Stimulated activated naive CD8-positive, alpha-beta T cell treated with anti-CD3 and anti-CD28 coated beads, Interleukin-15, Interleukin-2, amounts not matched to agents 100 ng/mL and 50 ng/mL, for 24 hours (primary cell): ENCODE data around the gene RPL31.
A peak's percentile ranks its signal among the peaks of the same experiment; 100 is the strongest.

Experiments used
- H3K27ac Mint-ChIP-seq: one replicate; pipeline ENCODE4 v1.8.0; 2021; ENCODE audit warnings: mild to moderate bottlenecking, mixed read lengths
- H3K27me3 Mint-ChIP-seq: one replicate; pipeline ENCODE4 v1.8.0; 2021; ENCODE audit warnings: mixed read lengths
- H3K36me3 Mint-ChIP-seq: one replicate; pipeline ENCODE4 v1.8.0; 2021; ENCODE audit warnings: low read depth, mixed read lengths
- H3K4me1 Mint-ChIP-seq: one replicate; pipeline ENCODE4 v1.8.0; 2021; ENCODE audit warnings: low read depth, mixed read lengths
- H3K4me3 Mint-ChIP-seq: one replicate; pipeline ENCODE4 v1.8.0; 2021; ENCODE audit warnings: mild to moderate bottlenecking, mixed read lengths
- H3K9me3 Mint-ChIP-seq: one replicate; pipeline ENCODE4 v1.8.0; 2021; ENCODE audit warnings: mixed read lengths

The RPL31 gene

GRCh38 chr2:100998235-100998573 lies 3.9 kb upstream of the RPL31 start:
- H3K27ac Mint-ChIP-seq = no peak overlapping the region
- H3K27me3 Mint-ChIP-seq = no peaks in the 10 kb centered on the region
- H3K4me1 Mint-ChIP-seq = peaks cover 14% of the 10 kb centered on the region
- H3K4me3 Mint-ChIP-seq = no peak overlapping the region
- H3K36me3 Mint-ChIP-seq = peaks cover 17% of the 10 kb centered on the region
- no peaks in the 10 kb centered on the region for H3K9me3 Mint-ChIP-seq

GRCh38 chr2:100999995-101000394 lies 2.1 kb upstream of the RPL31 start:
- H3K27me3 Mint-ChIP-seq = no peaks in the 10 kb centered on the region
- no peak overlapping the region for H3K4me3 Mint-ChIP-seq
- H3K27ac Mint-ChIP-seq = no peak overlapping the region
- peaks cover 32% of the 10 kb centered on the region for H3K4me1 Mint-ChIP-seq
- peaks cover 35% of the 10 kb centered on the region for H3K36me3 Mint-ChIP-seq
- H3K9me3 Mint-ChIP-seq = no peaks in the 10 kb centered on the region

GRCh38 chr2:101002562-101003277 lies 631 bp downstream of the RPL31 start:
- Mint-ChIP-seq H3K4me3 (peak overlapping the region; percentile 96), H3K27ac (peak overlapping the region; percentile 98), H3K9me3 (no peaks in the 10 kb centered on the region), H3K27me3 (no peaks in the 10 kb centered on the region), H3K4me1 (peaks cover 59% of the 10 kb centered on the region), H3K36me3 (peaks cover 62% of the 10 kb centered on the region)

- H3K27ac Mint-ChIP-seq = peak overlapping the region; percentile 98
These were observed 1.2 kb downstream of the RPL31 start for GRCh38 chr2:101003278-101003775.

GRCh38 chr2:101004620-101005325 lies 2.7 kb downstream of the RPL31 start:
- Mint-ChIP-seq H3K9me3 (no peaks in the 10 kb centered on the region), H3K27ac (peak overlapping the region; percentile 98), H3K4me1 (peaks cover 70% of the 10 kb centered on the region), H3K4me3 (peak overlapping the region; percentile 96), H3K36me3 (peaks cover 75% of the 10 kb centered on the region), H3K27me3 (no peaks in the 10 kb centered on the region)

More at GRCh38 chr2:101003278-101003775, 1.2 kb downstream of the RPL31 start:
- H3K27me3 Mint-ChIP-seq = no peaks in the 10 kb centered on the region
- peak overlapping the region; percentile 96 for H3K4me3 Mint-ChIP-seq
- no peaks in the 10 kb centered on the region for H3K9me3 Mint-ChIP-seq
- peaks cover 65% of the 10 kb centered on the region for H3K4me1 Mint-ChIP-seq
- H3K36me3 Mint-ChIP-seq = peaks cover 68% of the 10 kb centered on the region

GRCh38 chr2:101006065-101006715 lies 4.1 kb downstream of the RPL31 start:
- Mint-ChIP-seq H3K36me3 (peaks cover 85% of the 10 kb centered on the region), H3K4me1 (peaks cover 67% of the 10 kb centered on the region), H3K27me3 (no peaks in the 10 kb centered on the region), H3K4me3 (peak overlapping the region; percentile 96), H3K27ac (peak overlapping the region; percentile 98), H3K9me3 (no peaks in the 10 kb centered on the region)

GRCh38 chr2:101007415-101008345 lies 5.6 kb downstream of the RPL31 start:
- Mint-ChIP-seq H3K4me3 (peak overlapping the region; percentile 50), H3K27ac (peak overlapping the region; percentile 74), H3K4me1 (peaks cover 64% of the 10 kb centered on the region), H3K9me3 (no peaks in the 10 kb centered on the region), H3K36me3 (peaks cover 81% of the 10 kb centered on the region), H3K27me3 (no peaks in the 10 kb centered on the region)

- peaks cover 36% of the 10 kb centered on the region for H3K4me1 Mint-ChIP-seq
- H3K4me3 Mint-ChIP-seq = no peak overlapping the region
- H3K27ac Mint-ChIP-seq = peak overlapping the region; percentile 49
- no peaks in the 10 kb centered on the region for H3K9me3 Mint-ChIP-seq
- H3K36me3 Mint-ChIP-seq = peaks cover 70% of the 10 kb centered on the region
- H3K27me3 Mint-ChIP-seq = no peaks in the 10 kb centered on the region
These were observed 9.1 kb downstream of the RPL31 start for GRCh38 chr2:101011152-101011551.

- Mint-ChIP-seq H3K4me1 (peaks cover 26% of the 10 kb centered on the region), H3K36me3 (peaks cover 59% of the 10 kb centered on the region), H3K4me3 (no peak overlapping the region), H3K9me3 (no peaks in the 10 kb centered on the region), H3K27me3 (no peaks in the 10 kb centered on the region), H3K27ac (peak overlapping the region; percentile 51)
These were observed 10.1 kb downstream of the RPL31 start for GRCh38 chr2:101012054-101012705.

GRCh38 chr2:101012706-101013181 lies 10.7 kb downstream of the RPL31 start:
- Mint-ChIP-seq H3K9me3 (no peaks in the 10 kb centered on the region), H3K27ac (peak overlapping the region; percentile 1), H3K36me3 (peaks cover 54% of the 10 kb centered on the region), H3K4me3 (no peak overlapping the region), H3K27me3 (no peaks in the 10 kb centered on the region), H3K4me1 (peaks cover 20% of the 10 kb centered on the region)

- Mint-ChIP-seq H3K9me3 (no peaks in the 10 kb centered on the region), H3K4me3 (no peak overlapping the region), H3K4me1 (peaks cover 10% of the 10 kb centered on the region), H3K27me3 (no peaks in the 10 kb centered on the region), H3K36me3 (peaks cover 50% of the 10 kb centered on the region), H3K27ac (no peak overlapping the region)
These were observed 12.3 kb downstream of the RPL31 start for GRCh38 chr2:101014264-101014857.

- H3K4me3 Mint-ChIP-seq = no peak overlapping the region
- H3K27ac Mint-ChIP-seq = no peak overlapping the region
- H3K9me3 Mint-ChIP-seq = no peaks in the 10 kb centered on the region
- H3K4me1 Mint-ChIP-seq = peaks cover 5% of the 10 kb centered on the region
- H3K27me3 Mint-ChIP-seq = no peaks in the 10 kb centered on the region
- peaks cover 43% of the 10 kb centered on the region for H3K36me3 Mint-ChIP-seq
These were observed 15.3 kb downstream of the RPL31 start for GRCh38 chr2:101017371-101017770.

GRCh38 chr2:101018934-101019333 lies 16.8 kb downstream of the RPL31 start:
- Mint-ChIP-seq H3K9me3 (no peaks in the 10 kb centered on the region), H3K27me3 (no peaks in the 10 kb centered on the region)

More at GRCh38 chr2:101018934-101019333, 16.8 kb downstream of the RPL31 start:
- Mint-ChIP-seq H3K4me1 (no peaks in the 10 kb centered on the region), H3K36me3 (peaks cover 29% of the 10 kb centered on the region), H3K4me3 (no peak overlapping the region), H3K27ac (peak overlapping the region; percentile 36)
